HuH-7 (cell line): Measurements from ENCODE around the gene MCM3.

ENCODE experiments used
- DNase-seq: peaks from one replicate; pipeline ENCODE4 v3.0.0; 2011; ENCODE audit warnings: low spot score

Gene MCM3

GRCh38 chr6:52301326-52301725 lies 16.8 kb upstream of the MCM3 start:
- no peak for DNase-seq

DNA sequence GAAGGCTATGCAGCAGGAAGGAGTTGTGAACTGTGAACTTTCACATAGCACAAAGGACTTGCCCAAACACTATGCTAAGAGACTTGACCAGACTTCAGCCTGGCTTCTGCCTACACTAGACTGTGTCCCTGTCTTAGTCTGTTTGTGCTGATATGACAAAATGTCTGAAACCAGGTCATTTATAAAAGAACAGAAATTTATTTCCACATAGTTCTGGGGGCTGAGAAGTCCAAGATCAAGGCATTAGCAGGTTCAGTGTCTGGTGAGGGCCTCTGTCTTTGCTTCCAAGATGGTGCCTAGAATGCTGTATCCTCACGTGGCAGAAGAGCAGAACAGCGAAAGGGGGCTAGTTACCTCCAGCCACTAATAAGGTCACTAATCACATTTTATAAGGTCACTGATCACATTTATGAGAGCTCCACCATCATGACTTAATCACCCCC lies 16.0 kb upstream of the MCM3 start:
- no peak for DNase-seq

GRCh38 chr6:52299653-52300052 lies 15.1 kb upstream of the MCM3 start:
- DNase-seq: no peak

DNA sequence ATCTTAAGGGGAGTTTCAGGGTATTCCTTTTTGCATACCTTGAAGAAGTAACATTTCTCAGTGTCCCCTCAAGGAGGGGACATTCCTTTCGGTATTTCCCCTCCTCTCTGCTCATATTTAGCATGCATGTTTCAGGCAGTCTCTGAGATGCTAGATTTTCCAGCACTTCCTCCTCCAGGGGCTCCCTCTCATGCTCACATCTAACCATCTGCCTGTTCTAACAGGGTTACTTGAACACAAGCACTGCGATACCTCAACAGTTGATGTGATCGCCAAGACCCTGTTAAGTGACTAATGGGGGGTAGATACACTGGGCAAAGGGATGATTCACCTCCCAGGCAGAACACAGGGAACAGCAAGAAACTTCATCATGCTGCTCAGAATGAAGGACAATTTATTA lies 12.9 kb upstream of the MCM3 start:
- DNase-seq: no peak

DNA sequence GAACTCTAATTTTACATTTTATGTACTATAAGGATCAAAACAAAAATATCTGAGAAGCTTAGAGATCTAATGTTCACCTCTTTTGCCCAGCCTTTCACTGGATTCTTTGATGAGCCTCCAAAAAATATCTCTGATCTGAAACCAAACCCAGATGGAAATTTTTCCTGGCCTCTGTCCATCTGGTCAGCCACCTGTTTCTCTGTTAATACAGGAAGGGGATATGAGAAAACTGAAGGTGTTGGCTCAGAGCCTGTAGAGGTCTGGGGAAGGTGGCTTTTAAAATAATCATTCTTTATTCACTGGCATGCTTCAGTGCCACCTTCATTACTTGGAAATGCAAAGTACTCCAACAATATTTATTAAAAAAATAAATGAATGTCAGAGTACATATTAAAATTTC lies 8.5 kb upstream of the MCM3 start:
- no peak for DNase-seq

DNA sequence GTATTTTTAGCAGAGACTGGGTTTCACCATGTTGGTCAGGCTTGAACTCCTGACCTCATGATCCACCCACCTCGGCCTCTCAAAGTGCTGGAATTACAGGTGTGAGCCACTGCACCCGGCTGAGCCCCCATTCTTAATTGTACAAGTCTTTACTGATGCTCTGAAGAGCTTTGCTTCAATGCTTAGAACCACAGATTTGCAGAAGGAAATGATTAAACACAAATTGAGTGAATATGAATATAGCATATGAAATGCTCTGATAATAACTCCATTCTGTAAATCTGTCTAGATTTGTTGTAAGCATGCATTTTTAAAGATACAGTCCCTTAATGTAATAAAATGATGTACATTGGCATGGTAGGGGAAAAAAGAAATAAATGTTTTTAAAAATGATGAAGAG lies 4.3 kb upstream of the MCM3 start:
- DNase-seq: no peak

DNA sequence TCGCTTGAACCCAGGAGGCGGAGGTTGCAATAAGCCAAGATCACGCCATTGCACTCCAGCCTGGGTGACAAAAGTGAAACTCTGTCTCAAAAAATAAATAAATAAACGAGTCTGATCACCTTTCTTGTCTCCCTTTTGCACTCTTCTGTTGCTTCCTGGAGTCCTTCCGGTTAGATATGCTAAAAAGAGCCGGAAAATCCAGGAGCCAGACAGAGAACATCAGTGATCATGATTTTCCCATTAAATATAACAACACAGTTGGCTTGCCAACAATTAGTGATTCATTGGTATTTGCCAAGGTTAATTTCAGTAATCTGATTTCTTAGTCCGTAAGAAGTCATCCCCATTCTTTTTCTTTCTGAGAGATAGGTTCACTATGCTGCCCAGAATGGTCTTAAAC lies 3.7 kb upstream of the MCM3 start:
- DNase-seq: no peak

GRCh38 chr6:52286798-52287432 lies 2.4 kb upstream of the MCM3 start:
- peak; percentile 52 for DNase-seq

DNA sequence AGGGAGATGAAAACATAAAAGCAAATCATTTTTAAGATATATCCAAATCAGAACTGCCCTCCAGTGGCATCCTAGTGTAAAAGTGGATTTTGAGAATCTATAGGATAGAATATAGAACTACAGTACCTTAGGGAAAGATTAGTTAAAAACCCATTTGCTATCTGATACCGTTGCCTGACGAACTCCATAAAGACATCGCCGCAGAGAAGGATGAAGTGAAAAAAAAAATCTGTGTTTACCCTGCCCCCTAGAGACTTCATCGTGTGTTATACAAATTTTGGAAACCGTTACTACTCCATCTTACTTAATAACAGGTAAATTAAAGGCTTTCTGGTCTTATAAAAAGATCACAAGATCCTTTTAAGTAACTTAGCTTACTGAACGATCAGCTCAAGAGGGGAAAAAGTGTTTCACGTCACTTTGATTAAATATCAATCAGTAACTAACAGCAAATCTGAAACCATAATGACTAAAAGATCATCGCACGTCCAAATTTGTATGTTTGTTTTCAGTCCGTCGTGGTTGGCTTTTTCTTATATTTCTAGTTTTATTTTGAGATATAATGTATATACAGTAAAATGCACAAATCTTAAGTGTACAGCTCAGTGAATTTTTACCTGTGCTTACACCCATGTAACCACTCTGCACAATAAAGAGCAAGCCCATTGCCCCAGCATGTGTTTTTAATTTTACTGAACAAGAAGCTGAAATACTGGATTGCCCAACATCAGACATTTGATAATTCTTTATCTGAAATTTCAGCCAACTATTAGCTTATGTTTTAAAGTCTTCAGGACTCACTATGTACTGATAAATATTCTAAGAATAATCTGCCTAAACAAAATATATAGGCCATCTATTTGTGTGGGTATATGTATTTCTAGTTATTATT lies 881 bp upstream of the MCM3 start:
- DNase-seq: no peak

DNA sequence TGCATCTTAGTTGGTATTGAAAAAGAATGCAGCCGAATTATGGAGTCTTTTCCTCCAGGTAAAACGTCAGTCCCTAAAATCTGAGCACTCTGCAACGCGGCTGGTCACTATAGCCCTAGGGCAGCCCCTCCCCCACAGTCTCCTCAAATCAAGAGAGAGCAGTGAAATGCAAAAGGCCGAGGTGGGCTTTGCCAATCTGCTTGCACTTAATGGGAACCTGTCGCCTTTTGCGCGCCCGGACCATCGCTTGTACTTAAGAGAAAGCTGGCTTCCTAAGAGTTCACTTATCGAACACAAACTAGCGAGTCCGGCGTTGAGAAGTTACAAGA lies 447 bp downstream of the MCM3 start:
- no peak for DNase-seq

GRCh38 chr6:52283111-52283510 lies 1.4 kb downstream of the MCM3 start:
- no peak for DNase-seq

DNA sequence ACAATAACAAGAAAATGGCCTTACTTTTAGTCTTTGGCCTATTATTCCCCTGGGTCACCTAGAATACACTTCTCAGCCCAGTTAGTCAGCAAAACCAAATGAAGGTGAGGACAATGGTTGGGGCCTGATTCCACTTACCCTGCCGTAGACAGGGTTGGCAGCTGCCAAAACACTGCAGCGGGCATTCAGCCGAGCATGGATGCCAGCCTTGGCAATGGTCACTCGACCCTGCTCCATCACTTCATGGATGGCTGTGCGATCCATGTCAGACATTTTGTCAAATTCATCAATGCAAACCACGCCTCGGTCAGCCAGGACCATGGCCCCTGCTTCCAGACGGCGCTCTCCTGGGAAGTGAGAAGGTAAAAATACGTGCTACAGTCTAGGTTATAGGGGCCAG lies 8.4 kb downstream of the MCM3 start:
- no peak for DNase-seq

- DNase-seq: no peak
Measured at GRCh38 chr6:52271852-52272460, 12.6 kb downstream of the MCM3 start.

DNA sequence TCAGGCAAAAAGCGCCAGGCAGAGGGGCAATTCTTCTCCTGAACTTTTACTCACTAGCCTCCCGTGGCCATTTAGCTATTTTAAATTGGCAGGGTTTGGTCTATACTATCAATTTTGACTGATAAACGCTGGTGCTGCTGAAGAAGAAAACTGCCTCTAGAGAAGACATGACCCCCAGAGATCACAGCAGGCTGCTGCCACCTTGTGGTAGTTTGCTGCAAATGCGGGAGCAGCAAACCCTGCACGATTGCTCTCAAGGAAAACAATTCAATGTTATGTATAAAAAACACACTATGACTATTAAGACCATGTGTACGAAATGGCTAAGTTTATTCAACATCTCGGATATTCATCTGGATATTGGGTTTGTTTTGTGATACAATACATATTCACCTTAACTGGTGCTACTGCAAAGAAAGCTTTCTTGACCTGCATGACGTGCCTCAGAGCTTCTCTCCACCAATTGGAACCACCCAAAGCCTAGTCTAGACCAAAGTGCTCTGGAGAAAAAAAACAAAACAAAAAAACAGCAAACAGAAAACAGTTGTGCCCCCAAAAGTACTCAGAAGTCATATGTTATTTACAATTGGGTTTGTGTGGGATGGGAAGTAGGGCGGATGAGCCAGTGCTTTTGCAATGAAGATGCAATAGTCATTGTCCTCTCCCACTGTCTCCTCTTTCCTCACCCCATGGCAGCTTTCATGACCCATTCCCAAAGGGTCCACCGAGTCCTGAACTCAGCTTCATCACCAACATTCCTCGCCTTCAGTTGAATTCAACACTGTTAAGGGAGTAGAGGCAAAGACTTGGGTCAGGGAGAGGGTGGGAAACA lies 20.6 kb downstream of the MCM3 start:
- peak; percentile 35 for DNase-seq

DNA sequence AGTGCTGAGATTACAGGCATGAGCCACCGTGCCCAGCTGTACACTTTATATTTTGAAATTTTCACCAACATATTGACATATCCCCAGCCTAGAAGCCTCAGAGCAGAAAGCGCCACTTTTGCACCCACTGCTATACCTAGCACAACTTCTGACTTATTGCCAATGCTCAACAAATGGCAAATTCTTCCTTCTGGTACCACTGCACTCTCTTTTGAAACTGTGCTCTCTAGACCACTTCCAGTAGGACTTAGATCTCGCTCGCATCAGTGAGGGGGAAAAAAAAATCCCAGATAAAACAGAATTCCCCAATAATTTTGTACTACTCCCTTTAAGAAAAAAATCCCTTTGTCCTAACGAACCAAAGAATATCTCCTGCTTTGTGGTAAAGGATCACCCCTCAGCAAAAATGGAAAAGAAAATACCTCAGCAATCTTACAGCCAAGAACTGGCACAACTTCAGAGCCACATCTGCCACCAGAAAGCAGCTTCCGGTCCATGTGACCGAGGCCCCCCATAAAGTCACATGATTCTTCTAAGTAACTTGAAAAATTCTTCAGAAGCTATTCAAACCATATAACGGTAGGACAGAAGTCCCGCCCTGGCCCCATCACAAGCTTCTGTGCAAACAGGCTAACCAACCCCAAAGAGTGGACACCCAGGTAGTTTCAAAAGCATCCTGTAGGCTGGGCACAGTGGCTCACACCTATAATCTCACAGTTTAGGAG lies 21.8 kb downstream of the MCM3 start:
- no peak for DNase-seq

GRCh38 chr6:52261229-52261628 lies 23.3 kb downstream of the MCM3 start:
- no peak for DNase-seq

- no peak for DNase-seq
Measured at GRCh38 chr6:52260634-52261033, 23.9 kb downstream of the MCM3 start.

DNA sequence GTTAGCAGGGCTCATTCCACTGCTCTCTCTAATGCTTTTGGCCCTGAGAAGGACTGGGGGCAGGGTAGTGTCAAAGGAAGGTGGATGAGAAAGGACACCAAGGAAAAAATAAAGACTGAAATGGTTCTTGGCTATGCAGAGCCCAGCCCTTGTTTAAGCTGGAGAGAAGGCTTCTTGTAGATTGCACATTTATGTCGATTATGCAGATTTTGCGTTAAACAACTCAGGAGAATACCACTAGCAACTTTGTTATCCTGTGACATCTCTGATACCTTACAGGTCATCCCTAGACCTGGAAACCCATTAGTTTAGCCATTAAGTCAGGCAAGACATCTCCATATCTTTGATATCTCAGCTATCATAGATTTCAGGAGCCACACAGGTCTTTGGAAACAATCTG lies 29.1 kb downstream of the MCM3 start:
- no peak for DNase-seq

DNA sequence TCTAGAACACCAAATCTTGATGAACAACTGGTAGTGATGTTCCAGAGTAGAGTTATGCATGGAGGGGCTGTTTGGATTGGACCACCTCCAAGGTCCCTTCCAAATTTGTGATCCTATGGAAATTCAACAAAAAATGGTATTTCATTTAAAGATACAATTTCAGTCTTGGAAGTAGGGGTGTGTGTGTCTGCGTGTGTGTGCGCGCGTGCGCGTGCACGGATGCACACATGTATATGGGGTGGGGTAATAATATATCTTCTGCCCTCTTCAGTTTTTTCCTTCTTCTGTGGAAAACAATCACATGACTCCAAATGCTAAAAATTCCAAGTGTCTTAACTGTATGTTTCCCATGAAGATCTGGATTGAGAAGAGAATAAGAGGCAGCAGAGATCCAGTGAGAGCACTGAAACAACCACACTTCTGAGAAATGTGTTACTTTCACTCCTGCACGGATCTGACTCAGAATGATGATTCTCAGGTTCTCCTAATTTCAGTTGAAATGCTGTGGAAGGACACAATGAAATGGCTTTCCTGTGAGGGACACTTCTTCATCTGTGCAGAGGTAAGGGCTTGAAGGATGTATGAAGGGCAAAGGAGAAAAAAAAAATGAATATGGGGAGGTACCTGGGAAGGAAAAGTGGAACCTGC lies 29.7 kb downstream of the MCM3 start:
- no peak for DNase-seq

GRCh38 chr6:52253494-52253893 lies 31.0 kb downstream of the MCM3 start:
- DNase-seq: no peak

- DNase-seq: no peak
Measured at GRCh38 chr6:52251113-52251512, 33.4 kb downstream of the MCM3 start.
